HepG2 (cell line): ENCODE measurements around the gene PDE9A. TPM values are rescaled to one million over a fixed set of nuclear protein-coding genes. Genes with fewer than 3 reads are reported as not detected.

Experiments used
- ATF4 ChIP-seq, 2 experiments: fragments of 450-650 bp in 1 of 2; sonication (generic) in 1 of 2; formaldehyde crosslinking; IDR thresholded peaks; 2 replicates each; pipeline versions ENCODE4 v1.5.0 to v1.8.0; 2020 to 2022; ENCODE audit warnings: mild to moderate bottlenecking in 1 of 2, missing genetic modification reagents in 1 of 2
- CC2D1A ChIP-seq: sonication (generic); formaldehyde crosslinking; IDR thresholded peaks from 2 replicates; pipeline ENCODE4 v1.8.1; 2023; ENCODE audit warnings: mild to moderate bottlenecking, missing genetic modification reagents
- ESRRA ChIP-seq: sonication (generic); formaldehyde crosslinking; IDR thresholded peaks from 2 replicates; pipeline ENCODE4 v1.5.1; 2020; ENCODE audit warnings: mild to moderate bottlenecking, low read depth, missing genetic modification reagents
- ETS1 ChIP-seq: sonication (generic); formaldehyde crosslinking; IDR thresholded peaks from 2 replicates; pipeline ENCODE4 v1.4.0; 2020; ENCODE audit warnings: missing genetic modification reagents
- FOXK2 ChIP-seq: fragments of 450-650 bp; IDR thresholded peaks from 2 replicates; pipeline ENCODE4 v1.6.1; 2016
- GZF1 ChIP-seq: sonication (generic); formaldehyde crosslinking; IDR thresholded peaks from 2 replicates; pipeline ENCODE4 v1.5.1; 2020; ENCODE audit warnings: mild to moderate bottlenecking, missing genetic modification reagents
- KLF6 ChIP-seq: IDR thresholded peaks from 2 replicates; pipeline ENCODE4 v1.8.0; 2016; ENCODE audit warnings: missing biosample characterization, missing genetic modification reagents
- MAX ChIP-seq: IDR thresholded peaks from 2 replicates; pipeline ENCODE4 v1.6.1; 2012; ENCODE audit warnings: inconsistent platforms
- NR3C1 ChIP-seq: sonication (generic); formaldehyde crosslinking; IDR thresholded peaks from 2 replicates; pipeline ENCODE4 v1.4.0; 2020; ENCODE audit warnings: missing genetic modification reagents
- PATZ1 ChIP-seq: sonication (generic); formaldehyde crosslinking; IDR thresholded peaks from 2 replicates; pipeline ENCODE4 v1.4.0; 2020; ENCODE audit warnings: missing genetic modification reagents
- PREB ChIP-seq: sonication (generic); formaldehyde crosslinking; IDR thresholded peaks from 2 replicates; pipeline ENCODE4 v1.4.0; 2020; ENCODE audit warnings: missing genetic modification reagents
- SOX5 ChIP-seq: IDR thresholded peaks from 2 replicates; pipeline ENCODE4 v1.6.1; 2016; ENCODE audit warnings: borderline replicate concordance
- TFDP1 ChIP-seq: IDR thresholded peaks from 2 replicates; pipeline ENCODE4 v1.6.1; 2016; ENCODE audit warnings: missing compliant biosample characterization, missing genetic modification reagents, borderline replicate concordance
- TOE1 ChIP-seq: sonication (generic); formaldehyde crosslinking; IDR thresholded peaks from 2 replicates; pipeline ENCODE4 v1.4.0; 2020; ENCODE audit warnings: mild to moderate bottlenecking, missing genetic modification reagents
- ZBTB38 ChIP-seq: sonication (generic); formaldehyde crosslinking; IDR thresholded peaks from 2 replicates; pipeline ENCODE4 v1.5.1; 2020; ENCODE audit warnings: mild to moderate bottlenecking, missing genetic modification reagents
- ZNF101 ChIP-seq: sonication (generic); formaldehyde crosslinking; IDR thresholded peaks from 2 replicates; pipeline ENCODE4 v1.4.0; 2020; ENCODE audit warnings: mild to moderate bottlenecking, low read depth, missing genetic modification reagents, borderline replicate concordance
- ZNF121 ChIP-seq: sonication (generic); formaldehyde crosslinking; IDR thresholded peaks from 2 replicates; pipeline ENCODE4 v1.5.0; 2020; ENCODE audit warnings: mild to moderate bottlenecking, missing genetic modification reagents
- ZNF160 ChIP-seq: sonication (generic); formaldehyde crosslinking; IDR thresholded peaks from 2 replicates; pipeline ENCODE4 v1.8.0; 2022; ENCODE audit warnings: mild to moderate bottlenecking, inconsistent platforms, missing genetic modification reagents
- ZNF20 ChIP-seq: sonication (generic); formaldehyde crosslinking; IDR thresholded peaks from 2 replicates; pipeline ENCODE4 v1.4.0; 2020; ENCODE audit warnings: mild to moderate bottlenecking, moderate library complexity, missing genetic modification reagents
- ZNF251 ChIP-seq: sonication (generic); formaldehyde crosslinking; IDR thresholded peaks from 2 replicates; pipeline ENCODE4 v1.9.0; 2021; ENCODE audit warnings: mild to moderate bottlenecking, missing genetic modification reagents
- ZNF589 ChIP-seq: sonication (generic); formaldehyde crosslinking; conservative IDR thresholded peaks from 2 replicates; pipeline ENCODE4 v1.8.0; 2022; ENCODE audit warnings: mild to moderate bottlenecking, moderate library complexity, missing genetic modification reagents
- ZNF639 ChIP-seq: conservative IDR thresholded peaks from 2 replicates; pipeline ENCODE4 v1.6.1; 2018; ENCODE audit warnings: missing genetic modification reagents
- ZNF644 ChIP-seq: IDR thresholded peaks from 2 replicates; pipeline ENCODE4 v1.6.1; 2016; ENCODE audit warnings: low read depth
- ZNF788 ChIP-seq: sonication (generic); formaldehyde crosslinking; IDR thresholded peaks from 2 replicates; pipeline ENCODE4 v1.5.0; 2020; ENCODE audit warnings: mild to moderate bottlenecking, missing genetic modification reagents, borderline replicate concordance
- ZSCAN20 ChIP-seq: sonication (generic); formaldehyde crosslinking; IDR thresholded peaks from 2 replicates; pipeline ENCODE4 v1.4.0; 2020; ENCODE audit warnings: missing genetic modification reagents, mild to moderate bottlenecking, borderline replicate concordance
- polyA plus RNA-seq, 8 experiments: library from polyadenylated mRNA; depleted of rRNA in 3 of 8; stranded (reverse) in 7 of 8; unstranded in 1 of 8; fragments of >200 nt; fragmentation: Illumina TruSeq in 4 of 8; extraction: Trizol in 4 of 8; gene quantifications; 2 replicates each; pipeline versions ENCODE4 v1.2.1 to v1.2.3, GENCODE V29; 2011 to 2016; ENCODE audit warnings: low read depth in 4 of 8, missing spikeins in 1 of 8, mixed read lengths in 1 of 8; ENCODE audit not compliant: insufficient read depth in 1 of 8
- total RNA-seq, 5 experiments: library from RNA; depleted of rRNA; stranded (reverse); fragments of >200 nt; fragmentation: Illumina TruSeq; extraction: Trizol; gene quantifications; 2 replicates each; pipeline ENCODE4 v1.2.3, GENCODE V29; 2016; ENCODE audit warnings: low read depth in 1 of 5

The PDE9A gene
- total and polyA plus RNA-seq, 2 of the 13 experiments (the other 11 are each of a cell fraction or from before 2014, with no cell fraction given), result 4.6 to 19.7 TPM

- TF ChIP-seq MAX (peak; percentile 59), ZNF101 (no peak), FOXK2 (no peak), ZNF20 (CRISPR knock-in tag) (no peak), ZSCAN20 (peak; percentile 51; the same call in 1 of the 2 replicates), ZNF644 (peak; percentile 88), ZBTB38 (no peak; the same call in 1 of the 2 replicates), ZNF639 (CRISPR knock-in tag) (no peak), NR3C1 (CRISPR knock-in tag) (no peak), ZNF589 (CRISPR knock-in tag) (no peak), KLF6 (CRISPR knock-in tag) (no peak), GZF1 (no peak), PREB (CRISPR knock-in tag) (no peak), ZNF251 (CRISPR knock-in tag) (no peak), ZNF121 (CRISPR knock-in tag) (no peak), ATF4 (CRISPR knock-in tag; IDR thresholded peaks at IDR 0.05) (no peak), TOE1 (CRISPR knock-in tag) (0 out of 2 replicates have a peak, but pooled peaks have one; percentile 57), SOX5 (peak; percentile 88), TFDP1 (CRISPR knock-in tag) (peak; percentile 75; the same call in 1 of the 2 replicates), ZNF160 (CRISPR knock-in tag) (no peak), PATZ1 (peak; percentile 52), CC2D1A (CRISPR knock-in tag) (no peak), ZNF788 (CRISPR knock-in tag) (no peak; the same call in 1 of the 2 replicates), ETS1 (CRISPR knock-in tag) (no peak), ESRRA (no peak)
Observed at GRCh38 chr21:42711667-42712066, 58.2 kb downstream of the PDE9A start (continued).
